DND-41 (cell line): ENCODE results near the gene PARVB.

Experiments used
- ATAC-seq: fragments of 200-7000 bp; cut with Tn5 transposase; 3 replicates; pipeline ENCODE4 v1.9.1; 2021; ENCODE audit warnings: low read depth; ENCODE audit not compliant: insufficient read depth
- DNase-seq: peaks from one replicate; pipeline ENCODE4 v3.0.0-alpha.2; 2020
- H2AFZ ChIP-seq: 2 replicates; pipeline ENCODE4 v1.6.0; 2012; ENCODE audit warnings: low read depth, low read length
- H3K27ac ChIP-seq: 2 replicates; pipeline ENCODE4 v1.5.1; 2012; ENCODE audit warnings: low read length, inconsistent platforms
- H3K27me3 ChIP-seq: fragments of 200-600 bp; sonication (generic); 2 replicates; pipeline ENCODE4 v1.6.0; 2012; ENCODE audit warnings: low read length, mild to moderate bottlenecking, inconsistent platforms; ENCODE audit not compliant: insufficient read depth, poor library complexity
- H3K36me3 ChIP-seq: 2 replicates; pipeline ENCODE4 v1.5.1; 2012; ENCODE audit warnings: low read length, inconsistent platforms; ENCODE audit not compliant: insufficient read depth
- H3K4me1 ChIP-seq: 2 replicates; pipeline ENCODE4 v1.5.1; 2012; ENCODE audit warnings: mild to moderate bottlenecking, low read length; ENCODE audit not compliant: insufficient read depth
- H3K4me2 ChIP-seq: 2 replicates; pipeline ENCODE4 v1.6.0; 2012; ENCODE audit warnings: mild to moderate bottlenecking, moderate library complexity, low read length, inconsistent platforms; ENCODE audit not compliant: insufficient read depth
- H3K4me3 ChIP-seq, 2 experiments: fragments of 200-600 bp in 1 of 2; shearing (Covaris generic) in 1 of 2; 2 replicates each; pipeline ENCODE4 v1.5.1; 2012 to 2016; ENCODE audit warnings: inconsistent platforms in 2 of 2, low read length in 2 of 2, mild to moderate bottlenecking in 2 of 2, low read depth in 1 of 2, moderate library complexity in 1 of 2
- H3K79me2 ChIP-seq: 2 replicates; pipeline ENCODE4 v1.6.0; 2012; ENCODE audit warnings: low read length, inconsistent platforms; ENCODE audit not compliant: insufficient read depth
- H3K9ac ChIP-seq: 2 replicates; pipeline ENCODE4 v1.6.0; 2012; ENCODE audit warnings: low read depth, mild to moderate bottlenecking, inconsistent platforms, low read length, moderate library complexity
- H3K9me3 ChIP-seq: 2 replicates; pipeline ENCODE4 v1.5.1; 2012; ENCODE audit warnings: low read length, moderate library complexity, mild to moderate bottlenecking, inconsistent platforms; ENCODE audit not compliant: insufficient read depth, severe bottlenecking
- H4K20me1 ChIP-seq: 2 replicates; pipeline ENCODE4 v1.6.0; 2012; ENCODE audit warnings: low read length; ENCODE audit not compliant: insufficient read depth
- EZH2 ChIP-seq: IDR thresholded peaks from 3 replicates; pipeline ENCODE4 v1.6.1; 2012; ENCODE audit warnings: borderline replicate concordance, low read depth, mild to moderate bottlenecking, moderate library complexity, low read length, inconsistent platforms; ENCODE audit not compliant: severe bottlenecking
- TF ChIP-seq, protein P1 (sequence below): IDR thresholded peaks from 2 replicates; pipeline ENCODE4 v1.5.1; 2012; ENCODE audit warnings: borderline replicate concordance, low read length, moderate library complexity, mild to moderate bottlenecking; ENCODE audit not compliant: poor library complexity, severe bottlenecking; ENCODE audit errors: extremely low read depth

Gene PARVB

DNA sequence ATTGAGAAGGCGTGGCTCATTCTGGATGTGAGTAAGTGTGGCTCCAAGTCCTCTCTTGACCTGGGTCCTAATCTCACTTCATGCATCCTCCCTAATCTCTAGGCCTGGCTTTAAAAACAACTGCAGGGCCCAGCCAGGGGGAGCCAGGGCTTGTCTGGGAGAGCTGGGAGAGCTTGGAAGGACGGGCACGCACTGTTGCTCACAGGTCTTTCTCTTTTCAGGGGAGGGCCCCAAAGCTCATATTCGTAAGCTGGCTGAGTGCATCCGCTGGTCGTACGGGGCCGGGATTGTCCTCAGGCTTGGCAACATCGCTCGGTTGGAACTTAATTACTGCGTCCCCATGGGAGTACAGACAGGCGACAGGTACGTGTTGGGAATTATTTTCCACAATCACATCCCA, 34.1 kb upstream of the PARVB start:
- H3K4me1 ChIP-seq = no peaks in the 10 kb centered on the region
- TF ChIP-seq, protein P1, sequence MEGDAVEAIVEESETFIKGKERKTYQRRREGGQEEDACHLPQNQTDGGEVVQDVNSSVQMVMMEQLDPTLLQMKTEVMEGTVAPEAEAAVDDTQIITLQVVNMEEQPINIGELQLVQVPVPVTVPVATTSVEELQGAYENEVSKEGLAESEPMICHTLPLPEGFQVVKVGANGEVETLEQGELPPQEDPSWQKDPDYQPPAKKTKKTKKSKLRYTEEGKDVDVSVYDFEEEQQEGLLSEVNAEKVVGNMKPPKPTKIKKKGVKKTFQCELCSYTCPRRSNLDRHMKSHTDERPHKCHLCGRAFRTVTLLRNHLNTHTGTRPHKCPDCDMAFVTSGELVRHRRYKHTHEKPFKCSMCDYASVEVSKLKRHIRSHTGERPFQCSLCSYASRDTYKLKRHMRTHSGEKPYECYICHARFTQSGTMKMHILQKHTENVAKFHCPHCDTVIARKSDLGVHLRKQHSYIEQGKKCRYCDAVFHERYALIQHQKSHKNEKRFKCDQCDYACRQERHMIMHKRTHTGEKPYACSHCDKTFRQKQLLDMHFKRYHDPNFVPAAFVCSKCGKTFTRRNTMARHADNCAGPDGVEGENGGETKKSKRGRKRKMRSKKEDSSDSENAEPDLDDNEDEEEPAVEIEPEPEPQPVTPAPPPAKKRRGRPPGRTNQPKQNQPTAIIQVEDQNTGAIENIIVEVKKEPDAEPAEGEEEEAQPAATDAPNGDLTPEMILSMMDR = no peak
- no peak for TF ChIP-seq EZH2
- H3K27me3 ChIP-seq = no peaks in the 10 kb centered on the region
- no peaks in the 10 kb centered on the region for H3K79me2 ChIP-seq
- H3K4me3 ChIP-seq = no peak overlapping the region
- no peak overlapping the region for H3K9ac ChIP-seq
- no peak overlapping the region for H3K27ac ChIP-seq
- H3K9me3 ChIP-seq = no peaks in the 10 kb centered on the region
- H3K4me2 ChIP-seq = no peak overlapping the region
- H2AFZ ChIP-seq = no peak overlapping the region
- ATAC-seq (no peak), DNase-seq (no peak)
- 0 out of 2 replicates have a peak, but pooled peaks cover 7% of the 10 kb centered on the region for H4K20me1 ChIP-seq
- H3K36me3 ChIP-seq = peaks cover 85% of the 10 kb centered on the region

DNA sequence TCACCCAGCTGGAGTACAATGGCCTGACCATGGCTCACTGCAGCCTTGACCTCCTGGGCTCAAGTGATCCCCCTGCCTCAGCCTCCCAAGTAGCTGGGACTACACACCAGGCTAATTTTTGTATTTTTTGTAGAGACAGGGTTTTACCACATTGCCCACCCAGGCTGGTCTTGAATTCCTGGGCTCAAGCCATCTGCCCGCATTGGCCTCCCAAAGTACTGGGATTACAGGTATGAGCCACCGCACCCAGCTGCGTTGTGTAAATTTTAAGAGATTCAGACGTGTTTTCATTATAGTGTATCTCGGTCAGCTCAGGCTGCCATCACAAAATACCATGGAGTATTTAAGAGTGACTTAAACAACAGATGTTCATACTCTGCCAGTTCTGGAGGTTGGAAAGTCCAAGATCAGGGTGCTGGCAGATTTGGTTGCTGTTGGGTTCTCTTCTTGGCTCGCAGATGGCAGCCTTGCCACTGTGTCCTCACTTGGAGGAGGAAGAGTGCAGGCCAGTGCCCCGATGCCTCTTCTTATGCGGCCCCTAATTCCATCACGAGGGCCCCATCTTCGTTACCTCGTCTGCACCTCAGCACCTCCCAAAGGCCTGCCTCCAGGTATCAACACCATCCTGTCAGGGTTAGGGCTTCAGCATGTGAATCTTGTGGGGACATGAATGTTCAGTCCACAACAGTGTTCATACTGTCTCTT, 32.6 kb upstream of the PARVB start:
- Histone ChIP-seq H3K79me2 (no peaks in the 10 kb centered on the region), H4K20me1 (peaks cover 16% of the 10 kb centered on the region; the same call in 1 of the 2 replicates), H3K9ac (no peak overlapping the region), H2AFZ (no peak overlapping the region), H3K4me2 (no peak overlapping the region), H3K4me1 (no peaks in the 10 kb centered on the region), H3K36me3 (peaks cover 89% of the 10 kb centered on the region), H3K4me3 (no peak overlapping the region), H3K27ac (no peak overlapping the region), H3K27me3 (no peaks in the 10 kb centered on the region), H3K9me3 (no peaks in the 10 kb centered on the region)
- DNase-seq (no peak), ATAC-seq (no peak)
- TF ChIP-seq, protein P1 = no peak
- no peak for TF ChIP-seq EZH2

DNA sequence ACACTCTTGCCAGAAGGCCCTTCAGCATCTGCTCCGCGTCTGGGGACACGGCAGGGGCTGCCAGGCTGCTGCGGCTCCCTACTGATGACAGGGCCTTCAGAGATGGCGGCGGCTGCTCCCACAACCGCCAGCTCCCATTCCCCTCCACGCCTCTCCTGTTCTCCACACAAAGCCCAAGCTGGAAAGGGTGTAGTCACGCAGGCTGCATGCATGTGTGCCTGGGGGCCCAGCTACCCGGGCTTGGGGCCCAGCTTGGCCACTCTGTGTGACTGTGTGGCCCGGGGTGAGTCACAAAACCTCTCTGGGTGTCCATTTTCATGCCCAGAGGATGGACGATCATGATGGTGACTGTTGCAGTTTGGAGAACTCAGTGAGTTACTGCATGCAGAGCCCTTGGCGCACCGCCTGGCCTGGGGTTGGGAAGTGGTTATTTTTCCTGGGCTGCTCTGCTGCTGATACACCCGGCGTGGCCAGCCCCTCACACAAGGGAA, 31.7 kb upstream of the PARVB start:
- H3K9ac ChIP-seq = no peak overlapping the region
- no peak overlapping the region for H3K27ac ChIP-seq
- no peak overlapping the region for H2AFZ ChIP-seq
- H3K4me3 ChIP-seq = no peak overlapping the region
- peaks cover 16% of the 10 kb centered on the region; the same call in 1 of the 2 replicates for H4K20me1 ChIP-seq
- DNase-seq = no peak
- no peak overlapping the region for H3K4me2 ChIP-seq
- H3K27me3 ChIP-seq = no peaks in the 10 kb centered on the region
- no peaks in the 10 kb centered on the region for H3K79me2 ChIP-seq
- no peaks in the 10 kb centered on the region for H3K9me3 ChIP-seq
- TF ChIP-seq, protein P1 = no peak
- TF ChIP-seq EZH2 = no peak
- no peak for ATAC-seq
- no peaks in the 10 kb centered on the region for H3K4me1 ChIP-seq
- H3K36me3 ChIP-seq = peaks cover 90% of the 10 kb centered on the region
